HepG2 (cell line): ENCODE measurements around the gene UROD. TPM values are rescaled to one million over a fixed set of nuclear protein-coding genes. Genes with fewer than 3 reads are reported as not detected.

Experiments
- FOXA1 ChIP-seq, 2 experiments: fragments of 450-650 bp in 1 of 2; sonication (generic) in 1 of 2; formaldehyde crosslinking in 1 of 2; IDR thresholded peaks; 2 replicates each; pipeline versions ENCODE4 v1.4.0 to v1.6.1; 2016 to 2020; ENCODE audit warnings: missing genetic modification reagents in 1 of 2
- KDM3A ChIP-seq: IDR thresholded peaks from 2 replicates; pipeline ENCODE4 v1.6.1; 2018; ENCODE audit warnings: low read depth, missing compliant biosample characterization
- MAF1 ChIP-seq: sonication (generic); formaldehyde crosslinking; IDR thresholded peaks from 2 replicates; pipeline ENCODE4 v1.5.0; 2020; ENCODE audit warnings: missing genetic modification reagents, borderline replicate concordance
- MZF1 ChIP-seq: sonication (generic); formaldehyde crosslinking; IDR thresholded peaks from 2 replicates; pipeline ENCODE4 v1.8.1; 2023; ENCODE audit warnings: mild to moderate bottlenecking, missing genetic modification reagents, borderline replicate concordance
- NR2F6 ChIP-seq, 2 experiments: IDR thresholded peaks; 2 replicates each; pipeline ENCODE4 v1.6.1; 2016; ENCODE audit warnings: antibody characterized with exemption in 1 of 2, mild to moderate bottlenecking in 1 of 2
- PITX1 ChIP-seq: sonication (generic); formaldehyde crosslinking; IDR thresholded peaks from 2 replicates; pipeline ENCODE4 v1.5.1; 2020; ENCODE audit warnings: mild to moderate bottlenecking, missing genetic modification reagents
- PRMT3 ChIP-seq: sonication (generic); formaldehyde crosslinking; IDR thresholded peaks from 2 replicates; pipeline ENCODE4 v1.8.1; 2022; ENCODE audit warnings: low read depth, mild to moderate bottlenecking, moderate library complexity, missing genetic modification reagents, borderline replicate concordance
- SNAI1 ChIP-seq: sonication (generic); formaldehyde crosslinking; IDR thresholded peaks from 2 replicates; pipeline ENCODE4 v1.5.0; 2020; ENCODE audit warnings: mild to moderate bottlenecking, missing genetic modification reagents, borderline replicate concordance
- TCF7L2 ChIP-seq: IDR thresholded peaks from 2 replicates; pipeline ENCODE4 v1.6.1; 2011; ENCODE audit warnings: mild to moderate bottlenecking, low read depth, low read length, moderate library complexity
- TOE1 ChIP-seq: sonication (generic); formaldehyde crosslinking; IDR thresholded peaks from 2 replicates; pipeline ENCODE4 v1.4.0; 2020; ENCODE audit warnings: mild to moderate bottlenecking, missing genetic modification reagents
- ZNF292 ChIP-seq: sonication (generic); formaldehyde crosslinking; IDR thresholded peaks from 2 replicates; pipeline ENCODE4 v1.8.1; 2022; ENCODE audit warnings: mild to moderate bottlenecking, low read depth, missing genetic modification reagents, borderline replicate concordance
- ZNF577 ChIP-seq: sonication (generic); formaldehyde crosslinking; IDR thresholded peaks from 2 replicates; pipeline ENCODE4 v1.4.0; 2020; ENCODE audit warnings: mild to moderate bottlenecking, low read depth, missing genetic modification reagents, borderline replicate concordance
- ZNF672 ChIP-seq: sonication (generic); formaldehyde crosslinking; IDR thresholded peaks from 2 replicates; pipeline ENCODE4 v1.8.1; 2022; ENCODE audit warnings: missing genetic modification reagents
- polyA plus RNA-seq, 8 experiments: library from polyadenylated mRNA; depleted of rRNA in 3 of 8; stranded (reverse) in 7 of 8; unstranded in 1 of 8; fragments of >200 nt; fragmentation: Illumina TruSeq in 4 of 8; extraction: Trizol in 4 of 8; gene quantifications; 2 replicates each; pipeline versions ENCODE4 v1.2.1 to v1.2.3, GENCODE V29; 2011 to 2016; ENCODE audit warnings: low read depth in 4 of 8, missing spikeins in 1 of 8, mixed read lengths in 1 of 8; ENCODE audit not compliant: insufficient read depth in 1 of 8
- total RNA-seq, 5 experiments: library from RNA; depleted of rRNA; stranded (reverse); fragments of >200 nt; fragmentation: Illumina TruSeq; extraction: Trizol; gene quantifications; 2 replicates each; pipeline ENCODE4 v1.2.3, GENCODE V29; 2016; ENCODE audit warnings: low read depth in 1 of 5
- TF ChIP-seq, protein P1 (sequence below): sonication (generic); formaldehyde crosslinking; IDR thresholded peaks from 2 replicates; pipeline ENCODE4 v1.9.0; 2021; ENCODE audit warnings: missing genetic modification reagents, borderline replicate concordance
- TF ChIP-seq, protein P2 (sequence below): sonication (generic); formaldehyde crosslinking; IDR thresholded peaks from 2 replicates; pipeline ENCODE4 v1.4.0; 2020; ENCODE audit warnings: missing genetic modification reagents
- TF ChIP-seq, protein P3 (sequence below): sonication (generic); formaldehyde crosslinking; IDR thresholded peaks from 2 replicates; pipeline ENCODE4 v1.9.0; 2022; ENCODE audit warnings: missing genetic modification reagents, mild to moderate bottlenecking, borderline replicate concordance
- TF ChIP-seq, protein P4 (sequence below): sonication (generic); formaldehyde crosslinking; IDR thresholded peaks from 2 replicates; pipeline ENCODE4 v1.5.0; 2020; ENCODE audit warnings: mild to moderate bottlenecking, missing genetic modification reagents, borderline replicate concordance
- TF ChIP-seq, protein P5 (sequence below): sonication (generic); formaldehyde crosslinking; IDR thresholded peaks from 2 replicates; pipeline ENCODE4 v1.4.0; 2020; ENCODE audit warnings: missing genetic modification reagents, borderline replicate concordance

UROD gene
- total and polyA plus RNA-seq, 2 of the 13 experiments (the other 11 are each of a cell fraction or from before 2014, with no cell fraction given) = 162 to 171 TPM

DNA sequence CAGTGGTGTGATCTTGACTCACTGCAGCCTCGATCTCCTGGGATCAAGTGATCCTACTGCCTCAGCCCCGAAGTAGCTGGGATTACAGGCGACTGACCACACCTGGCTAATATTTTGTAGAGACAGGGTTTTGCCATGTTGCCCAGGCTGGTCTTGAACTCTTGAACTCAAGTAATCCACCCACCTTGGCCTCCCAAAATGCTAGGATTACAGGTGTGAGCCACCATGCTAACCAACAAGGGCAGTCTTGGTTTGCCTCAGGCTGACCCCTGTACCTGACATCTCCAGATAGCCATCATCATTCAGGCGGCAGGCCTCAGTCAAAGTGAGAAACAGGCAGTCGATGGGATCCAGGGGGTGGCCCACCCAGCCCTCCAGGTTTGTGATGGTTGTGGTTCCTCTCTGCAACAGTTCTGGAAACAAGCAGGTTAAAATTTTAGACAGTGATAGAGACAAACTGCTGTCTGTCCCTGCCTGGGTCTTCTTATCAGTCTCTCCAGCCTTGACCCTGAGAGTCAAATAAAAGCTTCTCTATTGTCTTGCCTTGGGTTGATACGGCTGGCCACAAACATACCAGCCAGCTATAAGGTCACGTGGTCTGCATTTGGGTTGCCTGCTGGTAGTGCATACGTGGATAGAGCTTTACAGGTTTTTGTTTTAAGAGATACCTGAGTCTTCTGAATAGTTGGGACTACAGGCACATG is 26.8 kb downstream of the UROD start (continued):
- TF ChIP-seq NR2F6 (IDR thresholded peaks at IDR 0.05) = peak; percentile 57
- TF ChIP-seq NR2F6 (CRISPR knock-in tag; IDR thresholded peaks at IDR 0.05) = peak; percentile 67; the same call in 1 of the 2 replicates
- TF ChIP-seq ZNF577 (CRISPR knock-in tag) = no peak
- TF ChIP-seq KDM3A (CRISPR knock-in tag) = no peak
- TF ChIP-seq PITX1 (CRISPR knock-in tag) = no peak
- no peak for TF ChIP-seq FOXA1 (IDR thresholded peaks at IDR 0.05)
- no peak for TF ChIP-seq FOXA1 (CRISPR knock-in tag; IDR thresholded peaks at IDR 0.05)
- TF ChIP-seq, protein P1, sequence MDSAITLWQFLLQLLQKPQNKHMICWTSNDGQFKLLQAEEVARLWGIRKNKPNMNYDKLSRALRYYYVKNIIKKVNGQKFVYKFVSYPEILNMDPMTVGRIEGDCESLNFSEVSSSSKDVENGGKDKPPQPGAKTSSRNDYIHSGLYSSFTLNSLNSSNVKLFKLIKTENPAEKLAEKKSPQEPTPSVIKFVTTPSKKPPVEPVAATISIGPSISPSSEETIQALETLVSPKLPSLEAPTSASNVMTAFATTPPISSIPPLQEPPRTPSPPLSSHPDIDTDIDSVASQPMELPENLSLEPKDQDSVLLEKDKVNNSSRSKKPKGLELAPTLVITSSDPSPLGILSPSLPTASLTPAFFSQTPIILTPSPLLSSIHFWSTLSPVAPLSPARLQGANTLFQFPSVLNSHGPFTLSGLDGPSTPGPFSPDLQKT (CRISPR knock-in tag) = no peak
- TF ChIP-seq, protein P2, sequence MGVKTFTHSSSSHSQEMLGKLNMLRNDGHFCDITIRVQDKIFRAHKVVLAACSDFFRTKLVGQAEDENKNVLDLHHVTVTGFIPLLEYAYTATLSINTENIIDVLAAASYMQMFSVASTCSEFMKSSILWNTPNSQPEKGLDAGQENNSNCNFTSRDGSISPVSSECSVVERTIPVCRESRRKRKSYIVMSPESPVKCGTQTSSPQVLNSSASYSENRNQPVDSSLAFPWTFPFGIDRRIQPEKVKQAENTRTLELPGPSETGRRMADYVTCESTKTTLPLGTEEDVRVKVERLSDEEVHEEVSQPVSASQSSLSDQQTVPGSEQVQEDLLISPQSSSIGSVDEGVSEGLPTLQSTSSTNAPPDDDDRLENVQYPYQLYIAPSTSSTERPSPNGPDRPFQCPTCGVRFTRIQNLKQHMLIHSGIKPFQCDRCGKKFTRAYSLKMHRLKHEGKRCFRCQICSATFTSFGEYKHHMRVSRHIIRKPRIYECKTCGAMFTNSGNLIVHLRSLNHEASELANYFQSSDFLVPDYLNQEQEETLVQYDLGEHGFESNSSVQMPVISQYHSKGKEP = no peak
- TF ChIP-seq TCF7L2 = no peak
- TF ChIP-seq SNAI1 (CRISPR knock-in tag) = no peak
- no peak for TF ChIP-seq ZNF292 (CRISPR knock-in tag)
- TF ChIP-seq, protein P3, sequence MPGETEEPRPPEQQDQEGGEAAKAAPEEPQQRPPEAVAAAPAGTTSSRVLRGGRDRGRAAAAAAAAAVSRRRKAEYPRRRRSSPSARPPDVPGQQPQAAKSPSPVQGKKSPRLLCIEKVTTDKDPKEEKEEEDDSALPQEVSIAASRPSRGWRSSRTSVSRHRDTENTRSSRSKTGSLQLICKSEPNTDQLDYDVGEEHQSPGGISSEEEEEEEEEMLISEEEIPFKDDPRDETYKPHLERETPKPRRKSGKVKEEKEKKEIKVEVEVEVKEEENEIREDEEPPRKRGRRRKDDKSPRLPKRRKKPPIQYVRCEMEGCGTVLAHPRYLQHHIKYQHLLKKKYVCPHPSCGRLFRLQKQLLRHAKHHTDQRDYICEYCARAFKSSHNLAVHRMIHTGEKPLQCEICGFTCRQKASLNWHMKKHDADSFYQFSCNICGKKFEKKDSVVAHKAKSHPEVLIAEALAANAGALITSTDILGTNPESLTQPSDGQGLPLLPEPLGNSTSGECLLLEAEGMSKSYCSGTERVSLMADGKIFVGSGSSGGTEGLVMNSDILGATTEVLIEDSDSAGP (CRISPR knock-in tag) = no peak
- no peak for TF ChIP-seq MZF1 (CRISPR knock-in tag)
- TF ChIP-seq TOE1 (CRISPR knock-in tag) = no peak
- TF ChIP-seq PRMT3 (CRISPR knock-in tag) = no peak
- TF ChIP-seq, protein P4, sequence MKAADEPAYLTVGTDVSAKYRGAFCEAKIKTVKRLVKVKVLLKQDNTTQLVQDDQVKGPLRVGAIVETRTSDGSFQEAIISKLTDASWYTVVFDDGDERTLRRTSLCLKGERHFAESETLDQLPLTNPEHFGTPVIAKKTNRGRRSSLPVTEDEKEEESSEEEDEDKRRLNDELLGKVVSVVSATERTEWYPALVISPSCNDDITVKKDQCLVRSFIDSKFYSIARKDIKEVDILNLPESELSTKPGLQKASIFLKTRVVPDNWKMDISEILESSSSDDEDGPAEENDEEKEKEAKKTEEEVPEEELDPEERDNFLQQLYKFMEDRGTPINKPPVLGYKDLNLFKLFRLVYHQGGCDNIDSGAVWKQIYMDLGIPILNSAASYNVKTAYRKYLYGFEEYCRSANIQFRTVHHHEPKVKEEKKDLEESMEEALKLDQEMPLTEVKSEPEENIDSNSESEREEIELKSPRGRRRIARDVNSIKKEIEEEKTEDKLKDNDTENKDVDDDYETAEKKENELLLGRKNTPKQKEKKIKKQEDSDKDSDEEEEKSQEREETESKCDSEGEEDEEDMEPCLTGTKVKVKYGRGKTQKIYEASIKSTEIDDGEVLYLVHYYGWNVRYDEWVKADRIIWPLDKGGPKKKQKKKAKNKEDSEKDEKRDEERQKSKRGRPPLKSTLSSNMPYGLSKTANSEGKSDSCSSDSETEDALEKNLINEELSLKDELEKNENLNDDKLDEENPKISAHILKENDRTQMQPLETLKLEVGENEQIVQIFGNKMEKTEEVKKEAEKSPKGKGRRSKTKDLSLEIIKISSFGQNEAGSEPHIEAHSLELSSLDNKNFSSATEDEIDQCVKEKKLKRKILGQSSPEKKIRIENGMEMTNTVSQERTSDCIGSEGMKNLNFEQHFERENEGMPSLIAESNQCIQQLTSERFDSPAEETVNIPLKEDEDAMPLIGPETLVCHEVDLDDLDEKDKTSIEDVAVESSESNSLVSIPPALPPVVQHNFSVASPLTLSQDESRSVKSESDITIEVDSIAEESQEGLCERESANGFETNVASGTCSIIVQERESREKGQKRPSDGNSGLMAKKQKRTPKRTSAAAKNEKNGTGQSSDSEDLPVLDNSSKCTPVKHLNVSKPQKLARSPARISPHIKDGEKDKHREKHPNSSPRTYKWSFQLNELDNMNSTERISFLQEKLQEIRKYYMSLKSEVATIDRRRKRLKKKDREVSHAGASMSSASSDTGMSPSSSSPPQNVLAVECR (CRISPR knock-in tag) = no peak
- TF ChIP-seq MAF1 = no peak
- TF ChIP-seq ZNF672 (CRISPR knock-in tag) = no peak
- TF ChIP-seq, protein P5, sequence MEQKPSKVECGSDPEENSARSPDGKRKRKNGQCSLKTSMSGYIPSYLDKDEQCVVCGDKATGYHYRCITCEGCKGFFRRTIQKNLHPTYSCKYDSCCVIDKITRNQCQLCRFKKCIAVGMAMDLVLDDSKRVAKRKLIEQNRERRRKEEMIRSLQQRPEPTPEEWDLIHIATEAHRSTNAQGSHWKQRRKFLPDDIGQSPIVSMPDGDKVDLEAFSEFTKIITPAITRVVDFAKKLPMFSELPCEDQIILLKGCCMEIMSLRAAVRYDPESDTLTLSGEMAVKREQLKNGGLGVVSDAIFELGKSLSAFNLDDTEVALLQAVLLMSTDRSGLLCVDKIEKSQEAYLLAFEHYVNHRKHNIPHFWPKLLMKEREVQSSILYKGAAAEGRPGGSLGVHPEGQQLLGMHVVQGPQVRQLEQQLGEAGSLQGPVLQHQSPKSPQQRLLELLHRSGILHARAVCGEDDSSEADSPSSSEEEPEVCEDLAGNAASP (CRISPR knock-in tag) = no peak
